NOMO-1 (cell line): ENCODE measurements around the gene SPTB.

ENCODE experiments used
- DNase-seq, 2 experiments: peaks; one replicate each; lab custom pipeline; 2025; ENCODE audit not compliant: unreplicated experiment in 2 of 2; lab: John Stamatoyannopoulos, UW

The SPTB gene

DNA sequence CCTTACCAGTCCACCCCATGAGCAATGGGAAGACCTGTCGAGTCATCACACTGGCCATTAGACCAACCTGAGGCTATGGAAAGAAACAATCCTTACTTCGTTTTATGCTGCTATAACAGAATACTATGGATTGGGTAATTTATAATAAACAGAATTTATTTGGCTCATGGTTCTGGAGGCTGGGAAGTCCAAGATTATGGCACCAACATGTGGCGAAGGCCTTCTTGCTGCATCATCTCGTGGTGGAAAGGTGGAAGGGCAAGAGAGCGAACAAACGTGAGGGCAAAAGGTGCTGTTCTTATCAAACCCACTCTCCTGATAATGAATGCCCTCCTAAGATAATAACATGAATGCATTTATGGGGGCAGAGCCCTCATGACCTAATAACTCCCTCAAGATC, 9.6 kb upstream of the SPTB start:
- no peak for DNase-seq

DNA sequence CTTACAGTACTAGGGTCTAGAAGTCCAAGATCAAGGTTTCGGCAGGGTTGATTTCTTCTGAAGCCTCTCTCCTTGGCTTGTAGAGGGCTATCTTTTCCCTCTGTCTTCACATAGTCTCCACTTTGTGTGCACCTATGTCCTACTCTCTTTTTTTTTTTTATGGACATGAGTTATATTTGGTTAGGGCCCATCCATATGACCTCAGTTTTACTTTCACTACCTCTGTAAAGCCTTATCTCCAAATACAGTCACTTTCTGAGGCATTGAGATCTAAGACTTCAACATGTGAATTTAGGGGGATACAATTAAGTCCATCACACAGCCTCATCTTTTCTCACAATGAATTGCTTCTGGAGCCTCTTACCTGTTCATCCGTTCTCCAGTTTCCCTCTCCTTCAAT, 5.9 kb upstream of the SPTB start:
- no peak for DNase-seq

GRCh38 chr14:64880221-64881121, 764 bp upstream of the SPTB start:
- DNase-seq: peak; percentile 22 to 36

GRCh38 chr14:64878837-64879634, 671 bp downstream of the SPTB start:
- DNase-seq: no peak

DNA sequence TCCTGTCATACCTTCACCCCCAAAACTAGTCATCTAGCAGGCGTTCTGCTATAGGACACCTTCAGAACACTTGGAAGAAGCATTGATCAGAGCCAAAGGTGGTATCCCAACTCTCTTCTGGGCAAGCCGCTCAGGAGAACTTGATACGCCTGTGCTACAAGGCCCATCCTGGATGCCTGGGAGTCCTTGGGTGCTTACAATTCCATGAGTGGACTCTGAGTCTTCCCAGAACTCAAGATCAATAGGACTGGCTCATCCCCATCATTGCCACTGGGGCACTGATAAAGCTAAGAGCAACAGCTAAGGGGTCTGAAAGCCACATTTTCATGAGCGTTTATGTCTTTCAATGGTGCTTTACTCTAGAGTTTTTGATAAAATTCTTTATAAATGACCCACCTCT, 1.9 kb downstream of the SPTB start:
- DNase-seq: no peak

DNA sequence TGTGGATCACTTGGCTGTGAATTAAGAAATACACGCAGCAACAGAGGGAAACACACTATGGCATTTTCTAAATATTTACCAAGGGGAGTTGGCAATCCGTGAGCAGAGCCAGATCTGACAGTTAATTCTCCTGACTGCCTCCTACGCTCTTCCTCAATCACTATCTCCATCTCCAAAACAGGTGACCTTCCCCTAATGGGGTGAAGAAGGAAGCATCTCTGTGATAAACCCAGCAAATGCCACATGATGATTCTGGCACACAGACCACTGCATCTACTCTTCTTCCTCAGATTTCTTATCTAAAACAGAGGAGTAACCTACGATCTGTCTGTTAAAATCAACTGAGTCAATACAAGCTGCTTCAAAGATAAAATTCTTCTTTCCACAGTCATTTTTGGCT, 4.4 kb downstream of the SPTB start:
- no peak for DNase-seq

GRCh38 chr14:64873506-64874219, 6.0 kb downstream of the SPTB start:
- no peak for DNase-seq

DNA sequence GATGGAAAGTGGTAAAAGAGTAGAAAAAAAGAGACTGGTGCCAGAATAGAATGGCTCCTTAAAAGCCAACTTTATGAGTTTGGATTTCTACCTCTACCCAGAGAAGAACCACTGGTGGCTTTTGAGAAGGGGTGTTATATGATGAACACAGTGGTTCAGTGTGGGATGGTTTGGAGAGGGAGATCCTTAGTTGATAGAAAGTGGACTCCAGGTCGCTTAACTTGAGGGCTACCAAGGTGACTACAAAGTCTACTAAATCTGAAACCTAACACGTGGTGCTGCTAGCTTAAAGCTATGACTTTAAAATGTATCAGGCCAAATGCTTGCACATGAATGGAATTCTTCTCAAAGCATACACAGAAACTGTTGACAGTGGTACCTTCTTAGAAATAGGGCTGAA, 8.4 kb downstream of the SPTB start:
- DNase-seq: no peak

DNA sequence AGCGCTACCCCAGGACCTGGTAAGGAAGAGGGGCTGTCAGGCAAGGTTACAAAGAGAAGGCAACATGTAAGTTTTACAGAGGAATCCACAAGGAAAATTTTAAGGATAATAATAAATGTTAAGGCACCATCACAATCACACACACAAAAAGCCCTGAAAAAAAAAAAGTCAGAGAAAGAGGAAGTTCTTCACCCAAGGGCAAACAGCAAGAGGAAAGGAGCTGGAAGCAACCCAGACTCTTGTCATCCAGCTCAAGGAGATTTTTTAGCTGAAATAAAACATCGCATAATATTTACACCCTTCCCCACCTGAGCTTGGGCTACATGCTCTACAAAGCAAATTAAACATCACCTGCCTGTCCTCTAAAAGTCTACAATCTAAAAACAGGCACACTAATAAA, 9.5 kb downstream of the SPTB start:
- DNase-seq: peak; percentile 31 to 42

GRCh38 chr14:64868841-64869240, 10.9 kb downstream of the SPTB start:
- no peak for DNase-seq

DNA sequence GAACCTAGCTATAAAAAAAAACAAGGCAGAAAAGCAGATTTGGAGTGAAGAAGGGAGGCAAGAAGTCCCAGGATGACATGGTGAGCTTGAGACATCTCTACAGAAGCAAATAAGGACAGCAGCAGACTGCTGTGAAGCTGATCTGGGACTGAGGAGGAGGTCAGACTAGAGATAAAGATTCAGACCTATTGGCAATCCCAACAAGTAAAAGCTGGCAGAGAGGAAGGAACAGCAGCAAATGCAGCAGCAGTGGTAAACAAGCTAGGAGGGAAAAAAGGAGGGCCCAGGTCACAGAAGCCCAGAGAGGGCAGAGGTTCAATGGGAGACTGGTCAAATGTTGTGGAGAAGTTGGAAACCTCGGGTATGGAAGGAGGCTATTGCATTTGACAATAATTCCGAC, 11.3 kb downstream of the SPTB start:
- DNase-seq: no peak

GRCh38 chr14:64867182-64867581, 12.5 kb downstream of the SPTB start:
- DNase-seq: no peak

- DNase-seq: no peak
Observed at GRCh38 chr14:64865992-64866391, 13.7 kb downstream of the SPTB start.

DNA sequence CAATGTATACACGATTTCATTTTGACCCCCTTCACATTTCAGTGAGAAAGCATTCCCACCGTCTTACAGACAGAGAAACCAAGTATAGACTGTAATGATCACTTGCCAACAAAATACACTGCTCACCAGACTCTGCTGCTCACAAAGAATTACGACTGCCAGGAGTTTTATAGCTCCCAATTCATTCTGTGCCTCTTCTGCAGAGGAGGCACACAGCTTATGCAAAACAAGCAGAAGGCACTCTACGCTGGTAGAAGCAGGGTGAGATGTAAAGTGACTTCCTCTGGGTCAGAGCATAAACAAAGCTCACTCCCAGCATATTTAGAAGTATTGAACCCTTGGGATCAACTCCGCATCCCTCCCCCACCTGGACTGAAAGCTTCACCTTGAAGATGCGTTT, 14.6 kb downstream of the SPTB start:
- no peak for DNase-seq

DNA sequence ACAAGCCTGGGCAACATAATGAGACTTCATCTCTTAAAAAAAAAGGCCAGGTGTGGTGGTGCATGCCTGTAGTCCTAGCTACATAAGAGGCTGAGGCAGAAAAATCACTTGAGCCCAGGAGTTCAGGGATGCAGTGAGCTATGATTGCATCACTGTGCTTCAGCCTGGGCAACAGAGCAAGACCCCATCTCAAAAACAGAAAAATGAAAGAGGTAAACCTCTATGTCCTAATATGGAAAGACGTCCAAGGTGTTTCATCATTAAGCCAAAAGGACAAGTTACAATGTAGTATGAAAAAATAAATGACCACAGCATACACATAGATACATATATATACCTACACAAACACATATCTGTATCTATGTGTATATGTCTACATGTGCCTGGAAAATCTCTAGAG, 15.4 kb downstream of the SPTB start:
- no peak for DNase-seq

GRCh38 chr14:64861916-64862315, 17.8 kb downstream of the SPTB start:
- no peak for DNase-seq

DNA sequence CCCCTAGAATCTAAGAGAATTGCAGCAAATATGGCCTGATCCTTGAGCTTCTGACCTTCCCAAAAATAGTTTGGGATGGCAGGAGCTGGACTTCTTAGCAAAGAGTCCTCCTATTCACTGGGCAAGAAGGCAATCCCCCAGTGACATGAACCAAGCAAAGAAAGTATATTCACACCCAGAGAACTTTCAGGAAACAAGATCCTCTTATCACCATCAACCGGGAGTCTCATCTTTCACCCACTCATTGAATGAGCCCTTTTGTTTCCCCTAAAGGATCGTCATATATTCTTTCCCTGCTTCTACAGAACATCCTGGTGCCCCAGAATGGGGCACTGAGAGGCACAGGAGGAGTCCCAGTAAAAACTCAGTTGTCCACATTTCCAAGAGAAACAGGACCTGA, 19.7 kb downstream of the SPTB start:
- DNase-seq: no peak

DNA sequence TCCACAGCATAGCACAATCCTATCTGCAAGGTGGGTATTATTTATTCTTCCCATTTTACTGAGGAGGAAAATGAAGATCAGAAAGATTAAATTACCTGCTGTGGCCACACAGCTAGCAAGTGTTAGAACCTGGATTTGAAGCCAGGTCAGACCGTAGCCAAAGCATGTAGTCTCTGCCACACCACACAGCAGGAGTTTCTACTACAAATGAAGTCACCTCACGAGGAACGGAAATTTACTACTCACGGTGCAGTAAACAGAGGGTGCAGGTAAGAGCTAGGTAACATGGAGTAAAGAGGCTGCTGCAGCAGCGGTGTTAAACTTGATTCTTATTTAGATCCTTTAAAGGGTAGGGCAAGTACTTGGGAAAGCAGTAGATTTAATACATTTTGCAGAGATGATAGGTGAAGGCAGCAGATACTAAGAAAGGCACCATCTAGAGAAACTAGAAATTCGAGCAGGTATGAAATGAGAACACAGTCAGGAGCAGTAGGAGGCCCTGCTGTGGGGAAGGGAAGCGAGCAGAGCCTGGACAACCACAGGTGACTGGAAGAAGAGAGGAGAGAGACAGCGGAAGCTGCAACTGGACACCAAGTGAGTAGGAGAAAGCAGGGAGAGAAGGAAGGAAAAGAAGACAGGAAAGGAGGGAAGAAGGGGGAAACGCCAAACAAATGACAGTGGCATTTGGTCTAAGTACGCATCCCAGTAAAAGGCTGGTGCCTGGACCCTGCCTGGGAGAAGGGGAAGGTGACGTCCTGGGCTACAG, 21.5 kb downstream of the SPTB start:
- no peak for DNase-seq

- DNase-seq: no peak
Observed at GRCh38 chr14:64856529-64857445, 22.9 kb downstream of the SPTB start.
